Lower leg skin (tissue), 3 donors: ENCODE measurements around the gene FARS2.

Experiments used
- POLR2A ChIP-seq, 2 donors: fragments of 450-650 bp; IDR thresholded peaks; one replicate each; pipeline ENCODE4 v1.6.1; 2016 to 2017; ENCODE audit warnings: antibody characterized with exemption in 2 of 2, mild to moderate bottlenecking in 1 of 2, moderate library complexity in 1 of 2
- TF ChIP-seq, protein P1 (sequence below), 3 donors: fragments of 450-650 bp; IDR thresholded peaks; one replicate each; pipeline ENCODE4 v1.5.1; 2016; ENCODE audit warnings: antibody characterized with exemption in 3 of 3, mild to moderate bottlenecking in 3 of 3, moderate library complexity in 2 of 3

DNA sequence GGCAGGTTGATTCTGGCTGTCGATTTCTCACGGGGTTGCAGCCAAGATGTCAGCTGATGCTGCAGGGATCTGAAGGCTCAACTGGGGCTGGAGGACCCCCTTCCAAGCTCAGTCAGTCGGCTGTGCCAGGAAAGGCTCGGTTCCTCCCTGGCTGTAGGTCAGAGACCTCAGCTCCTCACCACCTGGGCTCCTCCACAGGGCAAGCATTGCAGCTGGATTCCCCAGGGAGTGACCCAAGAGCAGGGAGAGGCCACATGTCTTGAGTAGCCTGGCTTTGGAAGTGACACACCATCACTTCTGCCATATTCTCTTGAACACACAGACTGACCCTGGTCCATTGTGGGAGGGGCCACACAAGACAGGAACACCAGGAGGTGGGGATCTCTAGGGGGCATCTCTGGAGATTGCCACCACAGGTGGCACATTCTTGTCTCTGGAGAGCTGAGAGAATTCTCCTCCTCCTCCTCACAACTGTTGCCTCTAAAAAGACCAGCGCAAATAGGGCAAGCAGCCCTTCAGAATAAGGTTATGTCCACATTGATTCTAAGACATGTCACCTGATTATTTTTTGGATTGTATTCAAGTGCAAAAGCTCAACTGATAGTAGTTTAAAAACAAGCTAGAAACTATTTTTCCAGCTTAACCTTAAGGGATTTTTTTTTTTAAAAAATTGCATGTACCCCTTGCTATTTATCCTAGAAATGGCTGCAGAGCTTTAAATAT lies 474.9 kb downstream of the FARS2 start:
- TF ChIP-seq, protein P1, sequence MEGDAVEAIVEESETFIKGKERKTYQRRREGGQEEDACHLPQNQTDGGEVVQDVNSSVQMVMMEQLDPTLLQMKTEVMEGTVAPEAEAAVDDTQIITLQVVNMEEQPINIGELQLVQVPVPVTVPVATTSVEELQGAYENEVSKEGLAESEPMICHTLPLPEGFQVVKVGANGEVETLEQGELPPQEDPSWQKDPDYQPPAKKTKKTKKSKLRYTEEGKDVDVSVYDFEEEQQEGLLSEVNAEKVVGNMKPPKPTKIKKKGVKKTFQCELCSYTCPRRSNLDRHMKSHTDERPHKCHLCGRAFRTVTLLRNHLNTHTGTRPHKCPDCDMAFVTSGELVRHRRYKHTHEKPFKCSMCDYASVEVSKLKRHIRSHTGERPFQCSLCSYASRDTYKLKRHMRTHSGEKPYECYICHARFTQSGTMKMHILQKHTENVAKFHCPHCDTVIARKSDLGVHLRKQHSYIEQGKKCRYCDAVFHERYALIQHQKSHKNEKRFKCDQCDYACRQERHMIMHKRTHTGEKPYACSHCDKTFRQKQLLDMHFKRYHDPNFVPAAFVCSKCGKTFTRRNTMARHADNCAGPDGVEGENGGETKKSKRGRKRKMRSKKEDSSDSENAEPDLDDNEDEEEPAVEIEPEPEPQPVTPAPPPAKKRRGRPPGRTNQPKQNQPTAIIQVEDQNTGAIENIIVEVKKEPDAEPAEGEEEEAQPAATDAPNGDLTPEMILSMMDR (IDR thresholded peaks at IDR 0.05), result no peak
- TF ChIP-seq POLR2A (IDR thresholded peaks at IDR 0.05), result no peak
